GM10266 (cell line): ENCODE measurements around the gene OXGR1.

Experiments used
- DNase-seq: peaks from one replicate; pipeline ENCODE4 v3.0.0; 2012; ENCODE audit errors: extremely low spot score
- CTCF ChIP-seq: IDR thresholded peaks from 2 replicates; pipeline ENCODE4 v1.5.1; 2012; ENCODE audit warnings: mild to moderate bottlenecking, low read depth; ENCODE audit not compliant: control insufficient read depth, insufficient read depth; ENCODE audit errors: missing control alignments

The OXGR1 gene

GRCh38 chr13:97004096-97004876, 10.0 kb upstream of the OXGR1 start:
- DNase-seq = no peak

GRCh38 chr13:97003071-97003470, 8.8 kb upstream of the OXGR1 start:
- no peak for TF ChIP-seq CTCF
- DNase-seq = no peak

More at GRCh38 chr13:97004096-97004876, 10.0 kb upstream of the OXGR1 start:
- TF ChIP-seq CTCF = no peak

GRCh38 chr13:97002581-97002980, 8.3 kb upstream of the OXGR1 start:
- no peak for DNase-seq
- no peak for TF ChIP-seq CTCF

GRCh38 chr13:97001636-97002035, 7.4 kb upstream of the OXGR1 start:
- TF ChIP-seq CTCF = no peak
- no peak for DNase-seq

GRCh38 chr13:97000295-97000925, 6.1 kb upstream of the OXGR1 start:
- no peak for TF ChIP-seq CTCF
- no peak for DNase-seq

- no peak for DNase-seq
- no peak for TF ChIP-seq CTCF
Observed at GRCh38 chr13:96999091-96999490, 4.8 kb upstream of the OXGR1 start.

- DNase-seq = no peak
- TF ChIP-seq CTCF = no peak
Observed at GRCh38 chr13:96998051-96998450, 3.8 kb upstream of the OXGR1 start.
